Measurements from ENCODE around the gene CASQ1. TPM values are rescaled to one million over a fixed set of nuclear protein-coding genes. Genes with fewer than 3 reads are reported as not detected.

CASQ1 gene
- total RNA-seq, result under 1 TPM in 2 of 4 donors, not detected in 2; 0.44 to 0.75 TPM

DNA sequence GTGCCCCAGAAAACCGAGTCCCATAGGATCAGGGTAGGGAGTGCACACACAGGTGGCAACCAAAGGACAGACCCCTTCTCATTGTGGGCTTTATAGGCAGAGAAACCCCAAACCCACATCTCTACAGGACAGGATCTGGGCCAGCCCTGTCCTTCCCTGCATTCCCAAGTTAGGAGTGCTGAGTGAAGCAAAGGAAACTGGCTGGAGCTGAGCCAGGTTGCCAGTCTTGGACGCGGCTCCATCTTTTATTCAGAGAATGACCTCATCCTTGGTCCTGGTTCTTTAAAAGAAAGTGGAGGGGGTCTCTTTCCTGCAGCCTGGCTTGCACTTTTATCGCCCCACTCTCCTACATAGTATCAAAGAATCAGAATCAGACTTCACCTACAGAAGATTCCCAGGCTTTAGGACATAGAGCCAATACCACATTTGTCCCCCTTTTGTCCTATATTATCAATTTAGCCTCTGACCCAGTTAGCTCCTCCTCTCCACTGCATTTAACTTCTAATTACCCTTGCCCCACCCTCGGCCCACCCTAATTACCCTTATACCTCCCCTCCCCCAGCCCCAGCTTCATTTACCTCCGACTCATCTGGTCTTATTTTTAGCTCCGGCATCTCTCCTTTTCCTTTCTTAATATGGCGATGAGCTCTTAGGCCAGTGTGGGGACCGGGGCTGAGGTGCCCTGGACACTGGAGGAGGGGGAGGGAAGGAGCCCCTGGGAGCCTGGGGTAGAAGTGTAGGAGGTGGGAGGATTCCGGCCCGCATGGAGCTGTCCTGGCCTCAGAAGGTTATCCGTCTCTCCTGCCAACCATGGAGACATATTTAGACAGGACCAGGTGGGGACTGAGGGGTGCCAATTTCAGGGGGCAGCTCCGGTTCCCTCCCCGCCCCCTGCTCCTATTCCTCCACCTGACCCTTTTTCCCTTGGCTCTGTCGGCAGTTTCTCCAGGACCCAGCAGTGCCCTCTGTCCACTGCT, at the start of gene CASQ1:
Gene CASQ1, plus strand, starts transcription at position 927 of the 977 bp plus-strand sequence. CDS start 177 bp downstream, outside the sequence.
- TF ChIP-seq, protein P1, sequence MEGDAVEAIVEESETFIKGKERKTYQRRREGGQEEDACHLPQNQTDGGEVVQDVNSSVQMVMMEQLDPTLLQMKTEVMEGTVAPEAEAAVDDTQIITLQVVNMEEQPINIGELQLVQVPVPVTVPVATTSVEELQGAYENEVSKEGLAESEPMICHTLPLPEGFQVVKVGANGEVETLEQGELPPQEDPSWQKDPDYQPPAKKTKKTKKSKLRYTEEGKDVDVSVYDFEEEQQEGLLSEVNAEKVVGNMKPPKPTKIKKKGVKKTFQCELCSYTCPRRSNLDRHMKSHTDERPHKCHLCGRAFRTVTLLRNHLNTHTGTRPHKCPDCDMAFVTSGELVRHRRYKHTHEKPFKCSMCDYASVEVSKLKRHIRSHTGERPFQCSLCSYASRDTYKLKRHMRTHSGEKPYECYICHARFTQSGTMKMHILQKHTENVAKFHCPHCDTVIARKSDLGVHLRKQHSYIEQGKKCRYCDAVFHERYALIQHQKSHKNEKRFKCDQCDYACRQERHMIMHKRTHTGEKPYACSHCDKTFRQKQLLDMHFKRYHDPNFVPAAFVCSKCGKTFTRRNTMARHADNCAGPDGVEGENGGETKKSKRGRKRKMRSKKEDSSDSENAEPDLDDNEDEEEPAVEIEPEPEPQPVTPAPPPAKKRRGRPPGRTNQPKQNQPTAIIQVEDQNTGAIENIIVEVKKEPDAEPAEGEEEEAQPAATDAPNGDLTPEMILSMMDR (IDR thresholded peaks at IDR 0.05; ENCODE audit: low read depth), result no peak

DNA sequence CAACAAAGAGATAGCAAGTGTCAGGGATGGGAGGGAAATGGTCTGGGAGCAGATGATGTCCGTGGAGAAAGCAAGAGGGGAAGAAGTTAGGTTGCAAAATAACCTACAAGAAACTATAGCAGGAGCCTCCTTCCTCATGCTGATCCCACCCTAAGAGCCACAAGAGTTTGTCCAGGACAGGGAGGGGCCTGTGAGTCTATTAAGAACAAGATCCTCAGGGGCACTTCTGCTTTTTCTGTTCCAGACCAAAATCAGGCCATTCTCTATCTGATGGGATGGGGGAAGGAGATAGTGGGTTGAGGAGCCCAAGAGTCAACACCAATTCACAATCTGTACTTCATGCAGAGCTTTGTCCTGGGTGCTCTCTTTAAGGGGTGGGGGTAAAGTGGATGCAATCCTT, 46.7 kb upstream of the CASQ1 start:
- TF ChIP-seq, protein P1 (IDR thresholded peaks at IDR 0.05; ENCODE audit: low read depth), result no peak

DNA sequence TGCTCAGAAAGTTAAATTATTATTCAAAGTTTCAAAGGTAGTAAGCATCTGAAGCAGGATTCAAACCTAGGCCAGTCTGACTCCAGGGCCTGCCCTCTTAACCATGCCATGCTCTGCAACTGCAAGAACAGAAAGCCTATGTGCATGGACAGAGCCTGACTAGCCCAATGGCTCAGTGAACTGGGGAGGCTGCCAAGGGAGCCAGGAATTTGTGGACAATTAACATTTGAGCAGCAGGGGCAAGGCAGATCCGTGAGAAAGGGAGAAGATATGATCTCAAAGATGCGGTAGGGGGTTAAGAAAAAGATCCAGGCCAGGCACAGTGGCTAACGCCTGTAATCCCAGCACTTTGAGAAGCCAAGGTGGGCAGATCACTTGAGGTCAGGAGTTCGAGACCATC, 45.5 kb upstream of the CASQ1 start:
- TF ChIP-seq, protein P1 (IDR thresholded peaks at IDR 0.05; ENCODE audit: low read depth), result no peak

DNA sequence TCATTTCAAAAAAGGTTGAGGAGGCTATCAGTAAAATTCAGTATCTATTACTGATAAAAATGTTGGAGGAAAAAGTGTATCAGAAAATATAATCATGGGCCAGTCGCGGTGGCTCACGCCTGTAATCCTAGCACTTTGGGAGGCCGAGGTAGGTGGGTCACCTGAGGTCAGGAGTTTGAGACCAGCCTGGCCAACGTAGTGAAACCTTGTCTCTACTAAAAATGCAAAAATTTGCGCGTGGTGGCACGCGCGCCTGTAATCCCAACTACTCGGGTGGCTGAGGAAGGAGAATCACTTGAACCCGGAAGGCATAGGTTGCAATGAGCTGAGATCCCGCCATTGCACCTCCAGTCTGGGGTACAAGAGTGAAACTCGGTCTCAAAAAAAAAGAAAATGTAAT, 44.3 kb upstream of the CASQ1 start:
- TF ChIP-seq, protein P1 (IDR thresholded peaks at IDR 0.05; ENCODE audit: low read depth), result no peak

DNA sequence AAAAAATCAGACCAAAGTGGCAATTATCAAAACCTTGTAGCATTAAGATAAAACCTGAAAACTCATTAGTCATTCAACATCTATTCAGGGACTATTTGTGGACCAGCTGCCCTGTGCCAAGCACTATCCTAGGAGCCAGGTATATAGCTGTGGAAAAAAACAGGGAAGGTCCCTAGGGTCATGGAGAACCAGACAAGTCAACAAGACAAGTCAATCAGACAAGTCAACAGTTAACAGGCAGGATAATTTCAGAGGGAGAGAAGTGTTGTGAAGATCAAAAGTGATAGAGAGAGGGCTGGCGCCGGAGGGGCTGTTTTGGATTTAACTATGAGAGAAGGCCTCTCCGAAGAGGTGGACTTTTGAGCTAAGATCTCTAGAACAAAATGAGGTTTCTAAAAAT, 42.3 kb upstream of the CASQ1 start:
- TF ChIP-seq, protein P1 (IDR thresholded peaks at IDR 0.05; ENCODE audit: low read depth), result no peak

DNA sequence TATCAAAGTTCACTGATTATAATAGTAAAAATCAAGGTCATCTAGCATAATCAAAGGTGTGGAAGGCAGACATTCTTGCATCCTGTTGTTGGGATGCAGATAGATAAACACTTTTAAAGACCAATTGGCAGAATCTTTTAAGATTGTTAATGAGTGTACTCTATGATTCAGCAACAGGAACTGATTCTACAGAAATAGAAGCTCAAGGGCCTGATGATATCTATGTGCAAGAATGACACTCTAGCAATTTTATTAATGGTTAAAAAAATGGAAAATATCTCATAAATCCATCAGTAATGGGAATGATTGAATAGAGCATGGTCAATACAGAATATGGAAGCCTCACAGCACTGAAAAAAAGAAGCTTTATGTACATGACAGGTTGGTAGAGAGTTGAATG, 41.1 kb upstream of the CASQ1 start:
- TF ChIP-seq, protein P1 (IDR thresholded peaks at IDR 0.05; ENCODE audit: low read depth), result no peak

DNA sequence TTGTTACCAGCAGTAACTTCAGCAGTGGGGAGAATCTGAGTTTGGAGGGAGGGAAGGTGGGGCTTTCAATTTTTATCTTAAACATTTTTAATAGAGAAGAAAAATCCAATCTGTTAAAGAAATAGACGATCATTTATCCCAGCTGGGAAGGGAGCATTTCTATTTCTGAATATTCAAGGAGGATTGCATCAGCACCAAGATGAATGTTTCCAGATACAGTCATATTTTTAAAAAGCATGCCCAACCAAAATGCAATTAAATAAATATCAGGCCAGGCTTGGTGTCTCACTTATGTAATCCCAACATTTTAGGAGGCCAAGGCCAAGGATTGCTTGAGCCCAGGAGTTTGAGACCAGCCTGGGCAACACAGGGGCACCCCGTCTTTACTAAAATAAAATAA, 40.7 kb upstream of the CASQ1 start:
- TF ChIP-seq, protein P1 (IDR thresholded peaks at IDR 0.05; ENCODE audit: low read depth), result no peak
